Tibial nerve (tissue), 4 donors: ENCODE results near the gene CLPSL1.

ENCODE experiments used
- CTCF ChIP-seq, 5 experiments: fragments of 200-600 bp in 3 of 5; fragments of 450-650 bp in 2 of 5; sonication (generic) in 3 of 5; IDR thresholded peaks; one replicate each; pipeline ENCODE4 v1.5.1; 2016 to 2019; ENCODE audit warnings: antibody characterized with exemption in 5 of 5, mild to moderate bottlenecking in 3 of 5, moderate library complexity in 2 of 5
- EP300 ChIP-seq, 2 donors: sonication (generic); formaldehyde crosslinking; IDR thresholded peaks; one replicate each; pipeline ENCODE4 v1.6.1; 2017; ENCODE audit warnings: antibody characterized with exemption in 2 of 2, mild to moderate bottlenecking in 1 of 2
- POLR2A ChIP-seq, 2 donors: fragments of 450-650 bp; IDR thresholded peaks; one replicate each; pipeline ENCODE4 v1.6.1; 2017; ENCODE audit warnings: antibody characterized with exemption in 2 of 2, mild to moderate bottlenecking in 2 of 2, moderate library complexity in 2 of 2

GRCh38 chr6:35771343-35771627 is 9.5 kb upstream of the CLPSL1 start:
- no peak for TF ChIP-seq POLR2A (IDR thresholded peaks at IDR 0.05)
- no peak for TF ChIP-seq CTCF (IDR thresholded peaks at IDR 0.05)
- TF ChIP-seq EP300 (IDR thresholded peaks at IDR 0.05) = no peak
